ENCODE results near the gene RASA3.

DNA sequence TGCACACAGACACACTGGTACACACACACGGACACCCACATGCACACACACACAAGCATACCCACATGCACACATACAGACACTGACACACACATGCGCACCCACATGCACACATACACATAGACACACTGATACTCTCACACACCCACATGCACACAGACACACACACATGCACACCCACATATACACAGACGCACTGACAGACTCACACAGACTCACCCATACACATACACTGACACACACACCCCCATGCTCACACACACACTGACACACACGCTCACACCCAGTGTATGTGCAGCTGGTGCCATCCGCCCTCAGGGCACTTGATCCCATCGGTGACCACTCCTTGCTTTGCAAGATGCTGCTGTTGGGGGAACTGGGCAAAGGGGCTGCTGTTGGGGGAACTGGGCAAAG, 9.7 kb upstream of the RASA3 start:
- no peak for TF ChIP-seq EZH2phosphoT487 (IDR thresholded peaks at IDR 0.05; ENCODE audit: low read depth)
- TF ChIP-seq, protein P1, sequence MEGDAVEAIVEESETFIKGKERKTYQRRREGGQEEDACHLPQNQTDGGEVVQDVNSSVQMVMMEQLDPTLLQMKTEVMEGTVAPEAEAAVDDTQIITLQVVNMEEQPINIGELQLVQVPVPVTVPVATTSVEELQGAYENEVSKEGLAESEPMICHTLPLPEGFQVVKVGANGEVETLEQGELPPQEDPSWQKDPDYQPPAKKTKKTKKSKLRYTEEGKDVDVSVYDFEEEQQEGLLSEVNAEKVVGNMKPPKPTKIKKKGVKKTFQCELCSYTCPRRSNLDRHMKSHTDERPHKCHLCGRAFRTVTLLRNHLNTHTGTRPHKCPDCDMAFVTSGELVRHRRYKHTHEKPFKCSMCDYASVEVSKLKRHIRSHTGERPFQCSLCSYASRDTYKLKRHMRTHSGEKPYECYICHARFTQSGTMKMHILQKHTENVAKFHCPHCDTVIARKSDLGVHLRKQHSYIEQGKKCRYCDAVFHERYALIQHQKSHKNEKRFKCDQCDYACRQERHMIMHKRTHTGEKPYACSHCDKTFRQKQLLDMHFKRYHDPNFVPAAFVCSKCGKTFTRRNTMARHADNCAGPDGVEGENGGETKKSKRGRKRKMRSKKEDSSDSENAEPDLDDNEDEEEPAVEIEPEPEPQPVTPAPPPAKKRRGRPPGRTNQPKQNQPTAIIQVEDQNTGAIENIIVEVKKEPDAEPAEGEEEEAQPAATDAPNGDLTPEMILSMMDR (IDR thresholded peaks at IDR 0.05; ENCODE audit: low read depth, low read length) = no peak

Data from OCI-LY3 (cell line).